Activated CD8-positive, alpha-beta T cell treated with anti-CD3 and anti-CD28 coated beads for 36 hours (primary cell): ENCODE measurements around the gene KATNB1. TPM values are rescaled to one million over a fixed set of nuclear protein-coding genes. Genes with fewer than 3 reads are reported as not detected.

Source experiments
- ATAC-seq: fragments of 200-7000 bp; cut with Tn5 transposase; one replicate; pipeline ENCODE4 v1.10.0; 2021; ENCODE audit warnings: mild to moderate bottlenecking, moderate library complexity
- CTCF ChIA-PET: fragments of 350-600 bp; sonication (Branson Sonifier 250); formaldehyde crosslinking; loops from one replicate; lab custom pipeline; 2021; ENCODE audit warnings: antibody characterized with exemption; lab: Charles Lee
- POLR2A ChIA-PET: fragments of 350-600 bp; sonication (Branson Sonifier 250); formaldehyde crosslinking; loops from one replicate; lab custom pipeline; 2021; ENCODE audit warnings: antibody characterized with exemption; lab: Charles Lee
- DNase-seq: peaks from one replicate; pipeline ENCODE4 v3.0.0-alpha.2; 2020
- H3K27ac Mint-ChIP-seq: one replicate; pipeline ENCODE4 v1.8.0; 2021; ENCODE audit warnings: mild to moderate bottlenecking, mixed read lengths
- H3K27me3 Mint-ChIP-seq: one replicate; pipeline ENCODE4 v1.8.0; 2021; ENCODE audit warnings: mixed read lengths
- H3K36me3 Mint-ChIP-seq: one replicate; pipeline ENCODE4 v1.8.0; 2021; ENCODE audit warnings: low read depth, mixed read lengths
- H3K4me1 Mint-ChIP-seq: one replicate; pipeline ENCODE4 v1.8.0; 2021; ENCODE audit warnings: low read depth, mixed read lengths
- H3K4me3 Mint-ChIP-seq: one replicate; pipeline ENCODE4 v1.8.0; 2021; ENCODE audit warnings: mild to moderate bottlenecking, moderate library complexity, mixed read lengths
- H3K9me3 Mint-ChIP-seq: one replicate; pipeline ENCODE4 v1.8.0; 2021; ENCODE audit warnings: mixed read lengths
- intact Hi-C: fragments of 100-400 bp; cut with micrococcal nuclease; formaldehyde crosslinking; loops from one replicate; pipeline ENCODE4 v1.10.0; 2022
- total RNA-seq, 2 experiments: library from RNA; stranded (reverse); gene quantifications; one replicate each; pipeline ENCODE4 v1.2.3, GENCODE V29; 2021
- TF ChIP-seq, protein P1 (sequence below): fragments of 200-600 bp; IDR thresholded peaks from one replicate; pipeline ENCODE4 v1.8.0; 2022; ENCODE audit warnings: antibody characterized with exemption, mild to moderate bottlenecking

Gene KATNB1
- total RNA-seq, 2 experiments from 2014 or later: 35.1 to 39.6 TPM

DNA sequence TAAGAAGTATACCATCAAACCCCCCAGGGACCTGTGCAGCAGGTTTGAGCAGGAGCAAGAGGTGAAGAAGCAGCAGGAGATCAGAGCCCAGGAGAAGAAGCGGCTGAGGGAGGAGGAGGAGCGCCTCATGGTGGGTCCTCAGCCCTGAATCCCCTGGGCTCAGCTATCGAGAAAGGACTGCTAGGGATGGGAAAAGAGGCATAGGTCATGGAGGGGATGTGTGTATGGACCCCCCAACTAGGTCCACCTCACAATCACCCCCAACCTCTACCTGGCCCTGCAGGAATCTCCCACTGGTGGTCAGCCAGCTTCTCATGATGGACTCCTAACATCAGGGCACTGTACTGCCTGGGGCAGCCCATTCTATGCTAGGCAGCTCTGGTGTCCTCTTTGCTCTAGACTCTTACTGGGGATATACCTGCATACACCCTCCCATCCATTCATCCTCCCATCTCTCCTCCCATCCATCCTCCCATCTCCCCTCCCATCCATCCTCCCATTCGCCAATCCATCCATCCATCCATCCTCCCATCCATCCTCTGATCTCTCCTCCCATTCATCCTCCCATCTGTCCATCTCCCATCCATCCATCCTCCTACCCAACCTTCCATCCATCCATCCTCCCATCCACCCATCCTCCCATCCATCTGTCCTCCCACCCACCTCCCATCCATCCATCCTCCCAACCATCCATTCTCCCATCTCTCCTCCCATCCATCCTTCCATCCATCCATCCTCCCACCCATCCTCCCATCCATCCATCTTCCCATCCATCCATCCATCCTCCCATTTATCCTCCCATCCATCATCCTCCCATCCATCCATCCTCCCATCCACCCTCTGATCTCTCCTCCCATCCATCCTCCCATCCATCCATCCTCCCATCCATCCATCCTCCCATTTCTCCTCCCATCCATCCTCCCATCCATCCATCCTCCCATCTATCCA is 30.4 kb upstream of the KATNB1 start:
- no peaks in the 10 kb centered on the region for H3K36me3 Mint-ChIP-seq
- H3K4me1 Mint-ChIP-seq: peaks cover 4% of the 10 kb centered on the region
- no peak for ATAC-seq
- H3K27ac Mint-ChIP-seq: no peak overlapping the region
- CTCF ChIA-PET: no interaction called here
- no peak overlapping the region for H3K4me3 Mint-ChIP-seq
- intact Hi-C loops: no loop called here
- peaks cover 2% of the 10 kb centered on the region for H3K27me3 Mint-ChIP-seq
- POLR2A ChIA-PET: no interaction called here
- TF ChIP-seq, protein P1, sequence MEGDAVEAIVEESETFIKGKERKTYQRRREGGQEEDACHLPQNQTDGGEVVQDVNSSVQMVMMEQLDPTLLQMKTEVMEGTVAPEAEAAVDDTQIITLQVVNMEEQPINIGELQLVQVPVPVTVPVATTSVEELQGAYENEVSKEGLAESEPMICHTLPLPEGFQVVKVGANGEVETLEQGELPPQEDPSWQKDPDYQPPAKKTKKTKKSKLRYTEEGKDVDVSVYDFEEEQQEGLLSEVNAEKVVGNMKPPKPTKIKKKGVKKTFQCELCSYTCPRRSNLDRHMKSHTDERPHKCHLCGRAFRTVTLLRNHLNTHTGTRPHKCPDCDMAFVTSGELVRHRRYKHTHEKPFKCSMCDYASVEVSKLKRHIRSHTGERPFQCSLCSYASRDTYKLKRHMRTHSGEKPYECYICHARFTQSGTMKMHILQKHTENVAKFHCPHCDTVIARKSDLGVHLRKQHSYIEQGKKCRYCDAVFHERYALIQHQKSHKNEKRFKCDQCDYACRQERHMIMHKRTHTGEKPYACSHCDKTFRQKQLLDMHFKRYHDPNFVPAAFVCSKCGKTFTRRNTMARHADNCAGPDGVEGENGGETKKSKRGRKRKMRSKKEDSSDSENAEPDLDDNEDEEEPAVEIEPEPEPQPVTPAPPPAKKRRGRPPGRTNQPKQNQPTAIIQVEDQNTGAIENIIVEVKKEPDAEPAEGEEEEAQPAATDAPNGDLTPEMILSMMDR: no peak
- DNase-seq: no peak
- no peaks in the 10 kb centered on the region for H3K9me3 Mint-ChIP-seq

DNA sequence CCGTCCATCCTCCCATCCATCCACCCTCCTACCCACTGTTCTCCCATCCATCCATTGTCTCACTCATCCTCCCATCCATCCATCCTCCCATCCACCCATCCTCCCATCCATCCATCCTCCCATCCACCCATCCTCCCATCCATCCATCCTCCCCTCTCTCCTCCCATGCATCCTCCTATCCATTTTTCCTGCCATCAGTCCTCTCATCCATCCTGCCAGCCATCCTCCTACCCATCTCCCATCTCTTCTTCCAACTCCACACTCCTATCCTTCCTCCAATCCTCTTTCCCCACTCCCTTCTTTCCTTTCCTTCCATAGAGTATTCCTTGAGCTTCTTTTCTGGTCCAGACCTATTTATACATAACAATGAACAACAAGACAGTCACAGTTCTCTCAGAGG is 28.9 kb upstream of the KATNB1 start:
- intact Hi-C loops: no loop called here
- Mint-ChIP-seq H3K4me1 (peaks cover 4% of the 10 kb centered on the region), H3K27ac (no peak overlapping the region), H3K9me3 (no peaks in the 10 kb centered on the region), H3K4me3 (no peak overlapping the region), H3K27me3 (peaks cover 3% of the 10 kb centered on the region), H3K36me3 (no peaks in the 10 kb centered on the region)
- ChIA-PET CTCF (no interaction called here), POLR2A (interaction anchor here (1.0 kb wide), 1 partner anchor 141 kb away, joined by 3 read pairs; no protein-coding TSS in a partner anchor)
- TF ChIP-seq, protein P1: no peak
- ATAC-seq: no peak
- no peak for DNase-seq

DNA sequence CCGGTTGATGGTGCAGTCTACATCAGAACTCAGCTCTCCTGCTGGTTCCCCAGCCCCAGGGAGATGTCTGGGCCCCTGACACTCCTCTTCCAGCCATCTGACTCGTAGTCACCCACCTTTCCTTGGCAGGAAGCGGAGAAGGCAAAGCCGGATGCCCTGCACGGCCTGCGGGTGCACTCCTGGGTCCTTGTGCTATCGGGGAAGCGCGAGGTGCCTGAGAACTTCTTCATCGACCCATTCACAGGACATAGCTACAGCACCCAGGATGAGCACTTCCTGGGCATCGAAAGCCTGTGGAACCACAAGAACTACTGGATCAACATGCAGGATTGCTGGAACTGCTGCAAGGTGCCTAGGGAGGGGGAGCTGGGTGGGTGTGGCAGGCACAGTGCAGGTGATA is 28.2 kb upstream of the KATNB1 start:
- intact Hi-C loops: no loop called here

DNA sequence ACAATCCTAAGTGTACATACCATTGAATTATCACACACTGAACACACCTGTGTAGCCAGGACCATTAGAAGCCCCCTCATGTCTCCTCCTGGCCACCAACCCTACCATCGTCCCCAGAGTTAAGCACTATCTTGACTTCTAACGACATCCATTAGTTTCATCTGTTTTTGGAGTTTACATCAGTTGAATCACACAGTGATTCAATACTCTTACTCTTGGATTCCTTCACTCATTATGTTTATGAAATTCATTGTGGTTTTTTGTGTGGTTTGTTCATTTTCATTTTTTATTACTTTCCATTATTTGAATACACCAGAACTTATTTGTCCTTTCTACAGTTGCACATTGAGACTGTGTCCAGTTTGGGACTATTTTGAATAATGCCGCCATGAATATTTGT is 27.4 kb upstream of the KATNB1 start:
- Mint-ChIP-seq H3K4me3 (no peak overlapping the region), H3K36me3 (no peaks in the 10 kb centered on the region), H3K4me1 (peaks cover 4% of the 10 kb centered on the region), H3K27me3 (peaks cover 3% of the 10 kb centered on the region), H3K9me3 (no peaks in the 10 kb centered on the region), H3K27ac (no peak overlapping the region)
- DNase-seq (no peak), ATAC-seq (no peak)
- ChIA-PET POLR2A (no interaction called here), CTCF (no interaction called here)
- intact Hi-C loops: no loop called here
- TF ChIP-seq, protein P1: no peak

More for the DNA sequence above, 28.2 kb upstream of the KATNB1 start:
- Mint-ChIP-seq H3K4me1 (peaks cover 4% of the 10 kb centered on the region), H3K9me3 (no peaks in the 10 kb centered on the region), H3K4me3 (no peak overlapping the region), H3K27ac (no peak overlapping the region), H3K27me3 (peaks cover 3% of the 10 kb centered on the region), H3K36me3 (no peaks in the 10 kb centered on the region)
- TF ChIP-seq, protein P1: no peak
- ATAC-seq: no peak
- ChIA-PET POLR2A (interaction anchor here (1.0 kb wide), 1 partner anchor 142 kb away, joined by 3 read pairs; no protein-coding TSS in a partner anchor), CTCF (no interaction called here)
- no peak for DNase-seq

- H3K27me3 Mint-ChIP-seq: peaks cover 3% of the 10 kb centered on the region
- peaks cover 4% of the 10 kb centered on the region for H3K4me1 Mint-ChIP-seq
- intact Hi-C loops: no loop called here
- H3K4me3 Mint-ChIP-seq: no peak overlapping the region
- no peaks in the 10 kb centered on the region for H3K9me3 Mint-ChIP-seq
- H3K27ac Mint-ChIP-seq: no peak overlapping the region
- ChIA-PET POLR2A (no interaction called here), CTCF (interaction anchor here (1.4 kb wide), 1 partner anchor 134 kb away, joined by 4 read pairs; no protein-coding TSS in a partner anchor)
- DNase-seq (no peak), ATAC-seq (no peak)
- TF ChIP-seq, protein P1: no peak
- no peaks in the 10 kb centered on the region for H3K36me3 Mint-ChIP-seq
These were observed 25.9 kb upstream of the KATNB1 start for GRCh38 chr16:57709663-57710062.
